ENCODE measurements around the gene SMOC2.

SMOC2 gene

DNA sequence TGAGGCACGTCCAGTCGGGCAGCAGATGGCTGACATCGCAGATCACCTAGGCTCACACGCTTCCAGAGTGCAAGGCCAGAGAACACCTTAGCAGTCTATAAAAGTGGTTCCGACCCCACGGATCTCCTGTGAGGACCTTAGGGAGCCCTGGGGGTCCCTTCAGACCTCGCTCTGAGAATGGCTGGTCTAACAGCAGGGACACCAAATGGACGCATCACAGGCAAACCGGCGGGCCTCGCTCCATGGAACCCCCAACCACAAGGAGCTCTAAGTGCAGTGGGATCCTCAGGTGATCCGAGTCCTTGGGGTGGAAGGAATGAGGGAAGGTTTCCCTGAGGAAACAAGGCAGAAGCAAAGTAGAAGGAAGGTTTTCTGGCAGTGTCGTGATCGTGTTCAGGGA lies 135.4 kb downstream of the SMOC2 start:
- no peak for DNase-seq (ENCODE audit: low read depth)

DNA sequence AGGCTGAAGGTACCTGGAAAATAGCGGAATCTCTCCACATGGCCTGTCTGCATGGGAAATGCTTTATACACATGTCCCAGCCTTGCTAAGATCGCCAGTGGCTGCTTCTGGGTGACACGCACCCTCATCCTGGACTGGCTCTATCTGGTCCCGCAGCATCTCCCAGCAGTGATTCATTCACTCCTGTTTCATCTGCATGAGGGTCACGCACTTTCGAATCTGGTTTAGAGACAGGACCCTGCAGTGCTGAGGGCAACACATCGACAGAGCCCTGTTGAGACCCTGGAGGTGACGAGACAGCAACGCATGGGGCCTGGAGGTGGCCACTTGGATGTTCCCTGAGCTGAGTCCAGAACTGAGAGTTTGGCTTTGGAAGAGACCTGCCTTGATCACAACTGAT lies 136.5 kb downstream of the SMOC2 start:
- no peak for DNase-seq (ENCODE audit: low read depth)

- DNase-seq (ENCODE audit: low read depth) = no peak
These were observed 137.1 kb downstream of the SMOC2 start for GRCh38 chr6:168578036-168578435.

GRCh38 chr6:168581236-168581635 lies 140.3 kb downstream of the SMOC2 start:
- DNase-seq (ENCODE audit: low read depth) = no peak

- DNase-seq (ENCODE audit: low read depth) = no peak
These were observed 140.7 kb downstream of the SMOC2 start for GRCh38 chr6:168581706-168582105.

DNA sequence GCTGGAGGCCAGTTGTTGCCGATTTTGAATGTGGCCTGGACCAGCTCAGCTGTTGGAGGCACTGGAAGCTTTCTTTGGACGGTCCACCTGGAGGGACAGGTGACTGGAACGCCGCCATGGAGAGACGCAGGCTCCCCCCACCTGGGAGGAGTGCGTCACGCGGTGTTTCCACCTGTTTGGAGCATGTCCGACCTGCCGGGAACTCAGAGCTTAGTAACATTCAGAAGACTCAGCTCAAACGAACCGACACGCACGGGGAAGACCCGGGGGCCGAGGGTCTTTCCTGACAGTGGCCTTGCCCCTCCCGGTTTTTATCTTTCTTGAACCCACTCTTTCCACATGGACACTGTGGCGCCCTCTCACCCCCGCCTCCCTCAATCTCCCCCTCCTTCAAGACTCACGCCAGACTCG lies 141.6 kb downstream of the SMOC2 start:
- DNase-seq (ENCODE audit: low read depth) = no peak

DNA sequence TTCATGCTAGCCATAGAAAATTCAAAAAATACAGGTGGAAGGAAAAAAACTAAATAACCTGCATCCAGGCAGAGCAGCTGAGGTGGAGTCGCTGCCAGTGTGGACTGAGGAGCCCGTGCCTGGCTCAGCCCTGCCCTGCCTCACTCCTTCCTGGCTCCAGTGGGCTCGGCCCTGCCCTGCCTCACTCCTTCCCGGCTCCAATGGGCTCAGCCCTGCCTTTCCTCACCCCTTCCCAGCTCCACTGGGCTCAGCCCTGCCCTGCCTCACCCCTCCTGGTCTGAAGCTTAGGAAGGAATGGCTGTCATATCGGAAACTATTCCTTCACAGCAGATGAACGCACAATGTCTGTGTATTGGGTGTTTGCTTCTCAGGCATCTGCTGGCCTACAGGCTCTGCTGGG lies 142.1 kb downstream of the SMOC2 start:
- DNase-seq (ENCODE audit: low read depth) = no peak

DNA sequence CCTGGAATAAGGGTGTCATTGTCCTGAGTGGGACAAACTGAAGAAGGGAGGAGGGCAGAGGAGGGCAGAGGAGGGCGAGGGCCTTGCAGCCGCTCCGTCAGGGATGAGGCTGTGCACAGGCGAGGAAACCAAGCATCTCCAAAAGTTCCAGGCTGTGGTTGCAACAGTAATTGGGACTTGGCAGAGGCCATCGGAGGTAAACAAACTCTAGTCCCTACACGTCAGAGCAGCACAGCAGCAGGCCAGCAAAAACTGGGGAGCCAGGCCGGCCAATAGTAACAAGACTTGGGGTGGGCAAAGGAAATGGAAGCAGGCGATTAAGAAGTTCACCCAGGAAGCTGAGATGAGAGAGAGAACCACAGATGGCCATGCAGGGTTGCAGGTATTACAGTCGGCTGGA lies 142.8 kb downstream of the SMOC2 start:
- no peak for DNase-seq (ENCODE audit: low read depth)

DNA sequence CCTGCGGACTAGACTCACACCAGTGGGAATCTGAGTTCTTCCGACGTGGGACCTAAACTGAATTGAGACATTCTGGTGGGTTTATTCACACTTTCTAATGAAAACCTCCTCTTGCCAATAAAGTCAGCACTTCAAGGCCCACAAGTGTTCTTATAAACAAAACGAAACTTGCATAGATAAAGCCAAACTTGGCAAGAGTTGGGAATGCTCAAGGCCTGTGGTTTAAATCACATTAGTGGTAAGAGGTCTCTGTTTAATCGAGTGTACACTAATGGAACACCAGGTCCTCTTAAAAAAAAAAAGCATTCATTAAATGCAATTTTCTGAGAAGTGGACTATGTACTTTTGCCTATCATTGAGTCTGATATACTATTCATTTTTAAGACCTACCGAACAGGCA lies 143.3 kb downstream of the SMOC2 start:
- no peak for DNase-seq (ENCODE audit: low read depth)

- no peak for DNase-seq (ENCODE audit: low read depth)
These were observed 143.7 kb downstream of the SMOC2 start for GRCh38 chr6:168584671-168585070.

GRCh38 chr6:168585441-168585840 lies 144.5 kb downstream of the SMOC2 start:
- DNase-seq (ENCODE audit: low read depth) = no peak

- no peak for DNase-seq (ENCODE audit: low read depth)
These were observed 148.3 kb downstream of the SMOC2 start for GRCh38 chr6:168589275-168589674.

DNA sequence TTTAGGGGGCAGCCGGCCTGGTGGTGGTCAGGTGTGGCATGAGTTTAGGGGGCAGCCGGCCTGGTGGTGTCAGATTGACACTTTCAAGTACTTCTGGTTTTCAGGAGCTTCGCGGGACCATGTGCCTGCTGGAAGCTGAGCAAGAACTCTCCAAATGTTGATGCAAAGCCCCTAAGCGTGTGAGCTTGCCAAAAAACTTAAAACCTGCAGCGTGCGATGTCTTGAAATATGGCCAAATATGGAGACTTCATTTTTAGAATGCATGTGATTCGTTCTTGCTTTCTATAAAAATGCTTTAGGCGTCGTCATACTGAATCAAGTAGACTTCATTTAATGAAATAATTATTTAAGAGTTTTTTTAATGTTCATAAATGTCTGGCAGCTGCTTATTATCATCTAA lies 149.4 kb downstream of the SMOC2 start:
- no peak for DNase-seq (ENCODE audit: low read depth)

DNA sequence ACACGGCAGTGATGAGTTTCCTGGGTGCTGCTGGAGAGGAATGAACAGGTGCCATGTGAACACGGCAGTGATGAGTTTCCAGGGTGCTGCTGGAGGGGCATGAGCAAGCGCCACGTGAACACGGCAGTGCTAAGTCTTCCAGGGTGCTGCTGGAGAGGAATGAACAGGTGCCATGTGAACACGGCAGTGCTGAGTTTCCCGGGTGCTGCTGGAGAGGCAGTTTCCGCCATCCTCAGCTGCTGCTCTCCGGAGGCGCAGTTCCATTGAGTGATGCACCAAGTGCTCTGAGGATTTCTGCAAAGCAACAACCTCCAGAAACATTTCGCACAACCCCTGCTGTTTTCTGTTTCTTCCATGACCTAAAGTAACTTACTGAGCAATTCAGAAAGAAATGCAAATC lies 155.4 kb downstream of the SMOC2 start:
- DNase-seq (ENCODE audit: low read depth) = no peak

GRCh38 chr6:168597471-168597875 lies 156.5 kb downstream of the SMOC2 start:
- DNase-seq (ENCODE audit: low read depth) = no peak

DNA sequence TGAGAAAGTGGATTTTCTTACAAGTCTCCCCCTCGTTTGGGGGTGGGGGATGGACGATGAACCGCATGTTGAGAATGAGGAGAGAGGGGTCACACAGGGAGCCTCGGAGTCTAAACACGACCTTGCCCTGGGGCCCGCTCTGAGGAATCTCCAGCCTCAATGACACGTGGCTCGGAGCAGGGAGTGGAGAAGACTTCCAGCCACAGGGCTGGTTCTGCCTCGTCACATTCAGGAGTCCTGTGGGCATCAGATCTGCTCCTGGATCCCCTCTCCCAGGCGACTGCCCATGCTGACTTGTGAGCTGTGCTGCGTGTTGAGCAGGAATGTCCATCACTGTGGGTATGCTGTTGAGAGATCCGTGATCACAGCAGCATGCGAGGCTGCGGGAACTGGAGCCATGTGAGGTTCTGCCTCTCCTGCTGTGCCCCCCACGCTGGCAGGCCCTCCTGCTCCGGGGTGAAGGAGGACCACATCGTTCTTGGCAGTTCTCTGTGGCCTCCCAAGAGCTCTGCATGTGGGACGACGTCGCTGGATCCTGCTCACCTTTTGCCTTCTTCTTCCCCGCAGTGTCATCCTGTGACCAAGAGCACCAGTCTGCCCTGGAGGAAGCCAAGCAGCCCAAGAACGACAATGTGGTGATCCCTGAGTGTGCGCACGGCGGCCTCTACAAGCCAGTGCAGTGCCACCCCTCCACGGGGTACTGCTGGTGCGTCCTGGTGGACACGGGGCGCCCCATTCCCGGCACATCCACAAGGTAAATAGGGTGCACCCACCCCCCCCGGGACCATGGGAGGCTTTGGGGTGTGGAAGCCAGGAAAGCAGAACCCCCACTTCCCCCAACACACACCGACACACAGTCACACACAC lies 157.5 kb downstream of the SMOC2 start:
- no peak for DNase-seq (ENCODE audit: low read depth)

- DNase-seq (ENCODE audit: low read depth) = no peak
These were observed 158.1 kb downstream of the SMOC2 start for GRCh38 chr6:168599118-168599494.

GRCh38 chr6:168599769-168600330 lies 158.9 kb downstream of the SMOC2 start:
- DNase-seq (ENCODE audit: low read depth) = no peak

- no peak for DNase-seq (ENCODE audit: low read depth)
These were observed 159.4 kb downstream of the SMOC2 start for GRCh38 chr6:168600381-168600780.

- DNase-seq (ENCODE audit: low read depth) = no peak
These were observed 160.1 kb downstream of the SMOC2 start for GRCh38 chr6:168601111-168601510.

- no peak for DNase-seq (ENCODE audit: low read depth)
These were observed 160.6 kb downstream of the SMOC2 start for GRCh38 chr6:168601546-168601945.

- DNase-seq (ENCODE audit: low read depth) = no peak
These were observed 161.6 kb downstream of the SMOC2 start for GRCh38 chr6:168602576-168602975.

- DNase-seq (ENCODE audit: low read depth) = no peak
These were observed 162.2 kb downstream of the SMOC2 start for GRCh38 chr6:168603234-168603633.

- DNase-seq (ENCODE audit: low read depth) = no peak
These were observed 165.0 kb downstream of the SMOC2 start for GRCh38 chr6:168605964-168606363.

Data from ELR (cell line).